ENCODE results near the gene CST11. TPM values are rescaled to one million over a fixed set of nuclear protein-coding genes. Genes with fewer than 3 reads are reported as not detected.
A peak's percentile ranks its signal among the peaks of the same experiment; 100 is the strongest.

Gene CST11
- total and polyA plus RNA-seq, 10 of the 15 experiments (the other 5 are each of a cell fraction or from before 2014, with no cell fraction given): 0.33 TPM; not detected in 9

- no peak for TF ChIP-seq SKIL (IDR thresholded peaks at IDR 0.05; ENCODE audit: low read depth, poor library complexity, severe bottlenecking)
- TF ChIP-seq ZBED1 (IDR thresholded peaks at IDR 0.05; ENCODE audit: borderline replicate concordance): no peak
- no peak for TF ChIP-seq ATF7 (IDR thresholded peaks at IDR 0.05; ENCODE audit: low read depth)
- no peak for TF ChIP-seq TARDBP (IDR thresholded peaks at IDR 0.05; ENCODE audit: borderline replicate concordance)
- TF ChIP-seq ASH2L (IDR thresholded peaks at IDR 0.05; ENCODE audit: borderline replicate concordance, low read depth): no peak
- peak; percentile 33; the same call in 1 of the 2 replicates for TF ChIP-seq TBL1XR1 (IDR thresholded peaks at IDR 0.05; ENCODE audit: low read depth, low read length)
- no peak for TF ChIP-seq ZBTB40 (IDR thresholded peaks at IDR 0.05; ENCODE audit: borderline replicate concordance)
- TF ChIP-seq EGR1 (IDR thresholded peaks at IDR 0.05; ENCODE audit: borderline replicate concordance in 1 of 2, low read depth in 2 of 2, low read length in 2 of 2): no peak; a peak in 1 of 3 replicates
- TF ChIP-seq ZNF217 (IDR thresholded peaks at IDR 0.05): no peak
- no peak for TF ChIP-seq EZH2 (IDR thresholded peaks at IDR 0.05; ENCODE audit: borderline replicate concordance, control insufficient read depth, low read depth, low read length)
- TF ChIP-seq CBX3 (IDR thresholded peaks at IDR 0.05; ENCODE audit: borderline replicate concordance, low read depth): no peak
- 0 out of 2 replicates have a peak, but pooled peaks have one; percentile 10 for TF ChIP-seq CHD1 (IDR thresholded peaks at IDR 0.05; ENCODE audit: low read depth, low read length)
- no peak for TF ChIP-seq BRCA1 (IDR thresholded peaks at IDR 0.05; ENCODE audit: low read depth, low read length)
- TF ChIP-seq HDGF (IDR thresholded peaks at IDR 0.05): no peak
- TF ChIP-seq GATAD2B (conservative IDR thresholded peaks at IDR 0.05; ENCODE audit: low read depth): peak; percentile 89
- TF ChIP-seq GABPA (IDR thresholded peaks at IDR 0.05; ENCODE audit: low read depth): no peak
- no peak for TF ChIP-seq IKZF2 (IDR thresholded peaks at IDR 0.05)
- TF ChIP-seq KLF5 (IDR thresholded peaks at IDR 0.05; ENCODE audit: partially characterized antibody): no peak
- no peak for TF ChIP-seq USF2 (IDR thresholded peaks at IDR 0.05; ENCODE audit: borderline replicate concordance, low read depth, low read length)
- TF ChIP-seq NFYA (IDR thresholded peaks at IDR 0.05; ENCODE audit: borderline replicate concordance, low read depth, low read length): no peak
- no peak for TF ChIP-seq MYC (IDR thresholded peaks at IDR 0.05; ENCODE audit: insufficient read depth, insufficient read length, insufficient replicate concordance, low read length, severe bottlenecking)
- TF ChIP-seq SMC3 (IDR thresholded peaks at IDR 0.05; ENCODE audit: borderline replicate concordance, low read length): no peak
Observed at GRCh38 chr20:23420943-23421931, 31.4 kb downstream of the CST11 start, which contains the start of gene NAPB (continued).
